Activated CD8-positive, alpha-beta memory T cell treated with anti-CD3 and anti-CD28 coated beads, Interleukin-2, amount 10 ng/mL, durations not matched to agents 7 days and 5 days (primary cell): ENCODE results near the gene LSAMP. TPM values are rescaled to one million over a fixed set of nuclear protein-coding genes. Genes with fewer than 3 reads are reported as not detected.

Experiments
- ATAC-seq: fragments of 150-1000 bp; cut with Tn5 transposase; one replicate; pipeline ENCODE4 v1.10.0; 2021; ENCODE audit warnings: moderate library complexity
- CTCF ChIA-PET: fragments of 350-600 bp; sonication (Branson Sonifier 250); formaldehyde crosslinking; loops from one replicate; lab custom pipeline; 2021; ENCODE audit warnings: antibody characterized with exemption; lab: Charles Lee
- DNase-seq: peaks from one replicate; pipeline ENCODE4 v3.0.0-alpha.2; 2020
- H3K27ac Mint-ChIP-seq: one replicate; pipeline ENCODE4 v1.8.0; 2021; ENCODE audit warnings: mild to moderate bottlenecking, mixed read lengths
- H3K27me3 Mint-ChIP-seq: one replicate; pipeline ENCODE4 v1.8.0; 2021; ENCODE audit warnings: mixed read lengths
- H3K36me3 Mint-ChIP-seq: one replicate; pipeline ENCODE4 v1.8.0; 2021; ENCODE audit warnings: mild to moderate bottlenecking, mixed read lengths
- H3K4me1 Mint-ChIP-seq: one replicate; pipeline ENCODE4 v1.8.0; 2021; ENCODE audit warnings: mixed read lengths
- H3K4me3 Mint-ChIP-seq: one replicate; pipeline ENCODE4 v1.8.0; 2021; ENCODE audit warnings: mild to moderate bottlenecking, moderate library complexity, mixed read lengths
- H3K9me3 Mint-ChIP-seq: one replicate; pipeline ENCODE4 v1.8.0; 2022; ENCODE audit warnings: low read depth, mixed read lengths
- total RNA-seq, 2 experiments: library from RNA; stranded (reverse); gene quantifications; one replicate each; pipeline ENCODE4 v1.2.3, GENCODE V29; 2021

The LSAMP gene
- total RNA-seq, 2 experiments from 2014 or later, result not detected

GRCh38 chr3:116367761-116368395, 77.4 kb downstream of the LSAMP start:
- Mint-ChIP-seq H3K4me1 (no peaks in the 10 kb centered on the region), H3K27me3 (no peaks in the 10 kb centered on the region), H3K9me3 (no peaks in the 10 kb centered on the region), H3K36me3 (no peaks in the 10 kb centered on the region), H3K27ac (no peak overlapping the region), H3K4me3 (no peak overlapping the region)
- CTCF ChIA-PET, result no interaction called here
- DNase-seq (no peak), ATAC-seq (no peak)

GRCh38 chr3:116356056-116356455, 89.2 kb downstream of the LSAMP start:
- Mint-ChIP-seq H3K9me3 (peaks cover 3% of the 10 kb centered on the region), H3K36me3 (no peaks in the 10 kb centered on the region), H3K27ac (no peak overlapping the region), H3K4me1 (no peaks in the 10 kb centered on the region), H3K27me3 (no peaks in the 10 kb centered on the region), H3K4me3 (no peak overlapping the region)
- no peak for ATAC-seq
- DNase-seq, result no peak
- CTCF ChIA-PET, result no interaction called here

- CTCF ChIA-PET, result no interaction called here
- DNase-seq (no peak), ATAC-seq (no peak)
- Mint-ChIP-seq H3K27ac (no peak overlapping the region), H3K4me1 (no peaks in the 10 kb centered on the region), H3K9me3 (peaks cover 8% of the 10 kb centered on the region), H3K36me3 (no peaks in the 10 kb centered on the region), H3K4me3 (no peak overlapping the region), H3K27me3 (no peaks in the 10 kb centered on the region)
Measured at GRCh38 chr3:116354382-116354781, 90.9 kb downstream of the LSAMP start.

GRCh38 chr3:116350119-116350733, 95.1 kb downstream of the LSAMP start:
- no peak for ATAC-seq
- Mint-ChIP-seq H3K4me1 (no peaks in the 10 kb centered on the region), H3K27me3 (no peaks in the 10 kb centered on the region), H3K9me3 (peaks cover 5% of the 10 kb centered on the region), H3K4me3 (no peak overlapping the region), H3K27ac (no peak overlapping the region), H3K36me3 (no peaks in the 10 kb centered on the region)
- no peak for DNase-seq
- CTCF ChIA-PET, result no interaction called here

GRCh38 chr3:116348216-116348615, 97.1 kb downstream of the LSAMP start:
- no peak for DNase-seq
- peaks cover 5% of the 10 kb centered on the region for H3K9me3 Mint-ChIP-seq
- H3K4me3 Mint-ChIP-seq, result no peak overlapping the region
- H3K27me3 Mint-ChIP-seq, result no peaks in the 10 kb centered on the region
- no peak for ATAC-seq
- no peaks in the 10 kb centered on the region for H3K4me1 Mint-ChIP-seq
- no peak overlapping the region for H3K27ac Mint-ChIP-seq
- CTCF ChIA-PET, result no interaction called here
- no peaks in the 10 kb centered on the region for H3K36me3 Mint-ChIP-seq

- DNase-seq, result no peak
- ATAC-seq, result no peak
- no peaks in the 10 kb centered on the region for H3K27me3 Mint-ChIP-seq
- H3K36me3 Mint-ChIP-seq, result no peaks in the 10 kb centered on the region
- CTCF ChIA-PET, result no interaction called here
- H3K4me3 Mint-ChIP-seq, result no peak overlapping the region
- no peak overlapping the region for H3K27ac Mint-ChIP-seq
- peaks cover 3% of the 10 kb centered on the region for H3K9me3 Mint-ChIP-seq
- no peaks in the 10 kb centered on the region for H3K4me1 Mint-ChIP-seq
Measured at GRCh38 chr3:116342499-116342898, 102.8 kb downstream of the LSAMP start.

GRCh38 chr3:116341899-116342298, 103.4 kb downstream of the LSAMP start:
- H3K27me3 Mint-ChIP-seq, result no peaks in the 10 kb centered on the region
- H3K27ac Mint-ChIP-seq, result no peak overlapping the region
- ATAC-seq (no peak), DNase-seq (no peak)
- no peaks in the 10 kb centered on the region for H3K36me3 Mint-ChIP-seq
- H3K4me3 Mint-ChIP-seq, result no peak overlapping the region
- no peaks in the 10 kb centered on the region for H3K4me1 Mint-ChIP-seq
- H3K9me3 Mint-ChIP-seq, result peaks cover 3% of the 10 kb centered on the region
- CTCF ChIA-PET, result no interaction called here

GRCh38 chr3:116341381-116341780, 103.9 kb downstream of the LSAMP start:
- Mint-ChIP-seq H3K4me1 (no peaks in the 10 kb centered on the region), H3K36me3 (no peaks in the 10 kb centered on the region), H3K9me3 (peaks cover 3% of the 10 kb centered on the region), H3K27ac (no peak overlapping the region), H3K4me3 (no peak overlapping the region), H3K27me3 (no peaks in the 10 kb centered on the region)
- ATAC-seq (no peak), DNase-seq (no peak)
- CTCF ChIA-PET, result no interaction called here

- no peak overlapping the region for H3K27ac Mint-ChIP-seq
- peaks cover 3% of the 10 kb centered on the region for H3K9me3 Mint-ChIP-seq
- no peak for ATAC-seq
Measured at GRCh38 chr3:116340680-116341216, 104.5 kb downstream of the LSAMP start.

GRCh38 chr3:116339441-116340028, 105.8 kb downstream of the LSAMP start:
- Mint-ChIP-seq H3K4me3 (no peak overlapping the region), H3K9me3 (peaks cover 3% of the 10 kb centered on the region), H3K4me1 (no peaks in the 10 kb centered on the region), H3K36me3 (no peaks in the 10 kb centered on the region), H3K27me3 (no peaks in the 10 kb centered on the region), H3K27ac (no peak overlapping the region)
- DNase-seq (no peak), ATAC-seq (no peak)
- CTCF ChIA-PET, result no interaction called here

More at GRCh38 chr3:116340680-116341216, 104.5 kb downstream of the LSAMP start:
- Mint-ChIP-seq H3K4me1 (no peaks in the 10 kb centered on the region), H3K36me3 (no peaks in the 10 kb centered on the region), H3K27me3 (no peaks in the 10 kb centered on the region), H3K4me3 (no peak overlapping the region)
- CTCF ChIA-PET, result no interaction called here
- no peak for DNase-seq

GRCh38 chr3:116338713-116339112, 106.6 kb downstream of the LSAMP start:
- ATAC-seq, result no peak
- DNase-seq, result no peak
- Mint-ChIP-seq H3K4me1 (no peaks in the 10 kb centered on the region), H3K27ac (no peak overlapping the region), H3K4me3 (no peak overlapping the region), H3K27me3 (no peaks in the 10 kb centered on the region), H3K9me3 (peaks cover 3% of the 10 kb centered on the region), H3K36me3 (no peaks in the 10 kb centered on the region)
- CTCF ChIA-PET, result no interaction called here

- CTCF ChIA-PET, result no interaction called here
- no peaks in the 10 kb centered on the region for H3K27me3 Mint-ChIP-seq
- no peaks in the 10 kb centered on the region for H3K4me1 Mint-ChIP-seq
- ATAC-seq, result no peak
- no peaks in the 10 kb centered on the region for H3K36me3 Mint-ChIP-seq
- H3K27ac Mint-ChIP-seq, result no peak overlapping the region
- DNase-seq, result no peak
- no peak overlapping the region for H3K4me3 Mint-ChIP-seq
- peaks cover 5% of the 10 kb centered on the region for H3K9me3 Mint-ChIP-seq
Measured at GRCh38 chr3:116337229-116337628, 108.1 kb downstream of the LSAMP start.

GRCh38 chr3:116331380-116331779, 113.9 kb downstream of the LSAMP start:
- CTCF ChIA-PET, result no interaction called here
- Mint-ChIP-seq H3K4me1 (no peaks in the 10 kb centered on the region), H3K9me3 (peaks cover 2% of the 10 kb centered on the region), H3K36me3 (no peaks in the 10 kb centered on the region), H3K4me3 (no peak overlapping the region), H3K27ac (no peak overlapping the region), H3K27me3 (no peaks in the 10 kb centered on the region)
- no peak for ATAC-seq
- no peak for DNase-seq
